Measurements from ENCODE around the gene MAPK9. TPM values are rescaled to one million over a fixed set of nuclear protein-coding genes. Genes with fewer than 3 reads are reported as not detected.

MAPK9 gene
- total RNA-seq, 1 experiment from 2014 or later, result 43.4 TPM

GRCh38 chr5:180194410-180195345 is 97.2 kb downstream of the MAPK9 start:
- H3K27me3 ChIP-seq (ENCODE audit: insufficient read depth, low read length), result no peaks in the 10 kb centered on the region
- H3K79me2 ChIP-seq (ENCODE audit: insufficient read depth, low read length), result no peaks in the 10 kb centered on the region
- DNase-seq (ENCODE audit: low read depth, low spot score), result no peak
- no peaks in the 10 kb centered on the region for H3K36me3 ChIP-seq (ENCODE audit: control insufficient read depth in 1 of 2, insufficient read depth in 2 of 2, low read length in 2 of 2)
- no peak overlapping the region for H3K4me2 ChIP-seq (ENCODE audit: low read length)
- H3K27ac ChIP-seq (ENCODE audit: low read depth, low read length), result no peak overlapping the region
- H3K9me2 ChIP-seq (ENCODE audit: insufficient read depth), result no peaks in the 10 kb centered on the region
- no peaks in the 10 kb centered on the region for H4K20me1 ChIP-seq (ENCODE audit: insufficient read depth)
- ChIA-PET CTCF (no interaction called here), RAD21 (ENCODE audit: low non-redundant PET in 1 of 2, low total read pairs in 2 of 2, uncharacterized antibody in 2 of 2, unreplicated experiment in 2 of 2) (no interaction called here), POLR2A (no interaction called here)
- H2AFZ ChIP-seq (ENCODE audit: low read depth, low read length, poor library complexity, severe bottlenecking), result no peak overlapping the region
- no peaks in the 10 kb centered on the region for H3K9me3 ChIP-seq (ENCODE audit: control insufficient read depth in 1 of 2, insufficient read depth in 1 of 2, low read depth in 1 of 2, low read length in 2 of 2)
- no TSS peak for BruUV-seq (replicated peaks)
- H3K4me3 ChIP-seq (replicated peaks in 1 of 2; ENCODE audit: low read depth in 1 of 2, low read length in 2 of 2), result no peak overlapping the region
- ATAC-seq, result no peak
- no peak for TF ChIP-seq EZH2 (IDR thresholded peaks at IDR 0.05)
- TF ChIP-seq ZNF274 (IDR thresholded peaks at IDR 0.05; ENCODE audit: low read depth, low read length), result no peak
- no peak for TF ChIP-seq YY1 (IDR thresholded peaks at IDR 0.05; ENCODE audit: extremely low read depth, insufficient replicate concordance, low read depth, low read length)
- TF ChIP-seq JUND (IDR thresholded peaks at IDR 0.05), result no peak
- TF ChIP-seq EGR1 (IDR thresholded peaks at IDR 0.05; ENCODE audit: low read depth), result no peak
- TF ChIP-seq EZH2phosphoT487 (IDR thresholded peaks at IDR 0.05; ENCODE audit: borderline replicate concordance), result no peak
- TF ChIP-seq FOSL1 (IDR thresholded peaks at IDR 0.05; ENCODE audit: low read depth), result no peak
- TF ChIP-seq CEBPB (IDR thresholded peaks at IDR 0.05; ENCODE audit: low read depth), result no peak
- intact Hi-C loops (cut with micrococcal nuclease), result no loop called here
- no peak overlapping the region for H3K9ac ChIP-seq (ENCODE audit: low read length)
- no peaks in the 10 kb centered on the region for H3K4me1 ChIP-seq (ENCODE audit: control insufficient read depth in 1 of 2, insufficient read depth in 2 of 2, low read length in 2 of 2)

GRCh38 chr5:180193749-180194375 is 98.0 kb downstream of the MAPK9 start:
- Histone ChIP-seq H2AFZ (ENCODE audit: low read depth, low read length, poor library complexity, severe bottlenecking) (no peak overlapping the region), H3K9ac (ENCODE audit: low read length) (no peak overlapping the region), H3K9me2 (ENCODE audit: insufficient read depth) (no peaks in the 10 kb centered on the region), H3K9me3 (ENCODE audit: control insufficient read depth in 1 of 2, insufficient read depth in 1 of 2, low read depth in 1 of 2, low read length in 2 of 2) (no peaks in the 10 kb centered on the region), H3K27me3 (ENCODE audit: insufficient read depth, low read length) (no peaks in the 10 kb centered on the region), H4K20me1 (ENCODE audit: insufficient read depth) (no peaks in the 10 kb centered on the region), H3K79me2 (ENCODE audit: insufficient read depth, low read length) (no peaks in the 10 kb centered on the region), H3K4me1 (ENCODE audit: control insufficient read depth in 1 of 2, insufficient read depth in 2 of 2, low read length in 2 of 2) (no peaks in the 10 kb centered on the region), H3K36me3 (ENCODE audit: control insufficient read depth in 1 of 2, insufficient read depth in 2 of 2, low read length in 2 of 2) (no peaks in the 10 kb centered on the region), H3K4me3 (replicated peaks in 1 of 2; ENCODE audit: low read depth in 1 of 2, low read length in 2 of 2) (no peak overlapping the region), H3K27ac (ENCODE audit: low read depth, low read length) (no peak overlapping the region), H3K4me2 (ENCODE audit: low read length) (no peak overlapping the region)
- POLR2A ChIA-PET, result no interaction called here
- no peak for ATAC-seq
- intact Hi-C loops (cut with micrococcal nuclease), result no loop called here
- CTCF ChIA-PET, result no interaction called here
- no peak for DNase-seq (ENCODE audit: low read depth, low spot score)
- BruUV-seq (replicated peaks), result no TSS peak
- TF ChIP-seq ZFX (IDR thresholded peaks at IDR 0.05) (no peak), FOSL1 (IDR thresholded peaks at IDR 0.05; ENCODE audit: low read depth) (no peak), POLR2A (IDR thresholded peaks at IDR 0.05; ENCODE audit: borderline replicate concordance, extremely low read depth, insufficient read depth, insufficient read length) (no peak)
- RAD21 ChIA-PET (ENCODE audit: low non-redundant PET in 1 of 2, low total read pairs in 2 of 2, uncharacterized antibody in 2 of 2, unreplicated experiment in 2 of 2), result no interaction called here

Data from HCT116 (cell line).